Keratinocyte (primary cell): ENCODE data around the gene TECR. TPM values are rescaled to one million over a fixed set of nuclear protein-coding genes. Genes with fewer than 3 reads are reported as not detected.

Experiments used
- DNase-seq: peaks from one replicate; pipeline ENCODE4 v3.0.0-alpha.2; 2011; ENCODE audit warnings: low read depth, missing footprints, low spot score
- FAIRE-seq: peaks from 2 replicates; lab custom pipeline; 2011; peaks lifted over from hg19 to GRCh38; lab: Jason Lieb, UNC
- H2AFZ ChIP-seq: 2 replicates; pipeline ENCODE4 v1.6.0; 2012; ENCODE audit warnings: low read length, control low read depth, inconsistent platforms; ENCODE audit not compliant: control insufficient read depth
- H3K27ac ChIP-seq: 2 replicates; pipeline ENCODE4 v1.5.1; 2011; ENCODE audit warnings: low read length; ENCODE audit not compliant: control insufficient read depth, insufficient read depth
- H3K27me3 ChIP-seq: 3 replicates; pipeline ENCODE4 v1.6.0; 2011; ENCODE audit warnings: low read length; ENCODE audit not compliant: control insufficient read depth, insufficient read depth; ENCODE audit errors: extremely low read depth
- H3K36me3 ChIP-seq, 2 experiments: 2 replicates in 1 of 2; 3 replicates in 1 of 2; pipeline ENCODE4 v1.5.1; 2011; ENCODE audit warnings: low read length in 2 of 2, mild to moderate bottlenecking in 1 of 2; ENCODE audit not compliant: control insufficient read depth in 2 of 2, insufficient read depth in 2 of 2; ENCODE audit errors: extremely low read depth in 1 of 2
- H3K4me1 ChIP-seq: 3 replicates; pipeline ENCODE4 v1.5.1; 2011; ENCODE audit warnings: low read length; ENCODE audit not compliant: control insufficient read depth, insufficient read depth; ENCODE audit errors: extremely low read depth
- H3K4me2 ChIP-seq: 3 replicates; pipeline ENCODE4 v1.6.0; 2011; ENCODE audit warnings: low read depth, low read length; ENCODE audit not compliant: control insufficient read depth, insufficient read depth; ENCODE audit errors: extremely low read depth
- H3K4me3 ChIP-seq, 3 experiments: fragments of 200-600 bp in 1 of 3; sonication (generic) in 1 of 3; 2 replicates in 2 of 3; 3 replicates in 1 of 3; pipeline ENCODE4 v1.5.1; 2011 to 2016; ENCODE audit warnings: low read length in 3 of 3, mild to moderate bottlenecking in 3 of 3, control low read depth in 2 of 3, inconsistent platforms in 1 of 3, low read depth in 1 of 3, mixed read lengths in 1 of 3, mixed run types in 1 of 3, moderate library complexity in 1 of 3; ENCODE audit not compliant: control insufficient read depth in 2 of 3, insufficient read depth in 2 of 3; ENCODE audit errors: extremely low read depth in 1 of 3
- H3K79me2 ChIP-seq: 2 replicates; pipeline ENCODE4 v1.6.0; 2012; ENCODE audit warnings: low read length; ENCODE audit not compliant: control insufficient read depth, insufficient read depth
- H3K9ac ChIP-seq: 3 replicates; pipeline ENCODE4 v1.6.0; 2011; ENCODE audit warnings: low read length; ENCODE audit not compliant: control insufficient read depth, insufficient read depth; ENCODE audit errors: extremely low read depth
- H3K9me1 ChIP-seq: 3 replicates; pipeline ENCODE4 v1.6.0; 2011; ENCODE audit warnings: low read length; ENCODE audit not compliant: control insufficient read depth, insufficient read depth; ENCODE audit errors: extremely low read depth
- H3K9me3 ChIP-seq: 2 replicates; pipeline ENCODE4 v1.5.1; 2012; ENCODE audit warnings: low read depth, low read length; ENCODE audit not compliant: control insufficient read depth
- H4K20me1 ChIP-seq: 3 replicates; pipeline ENCODE4 v1.6.0; 2011; ENCODE audit warnings: low read length; ENCODE audit not compliant: control insufficient read depth, insufficient read depth; ENCODE audit errors: extremely low read depth
- CTCF ChIP-seq, 3 experiments: IDR thresholded peaks in 1 of 3; conservative IDR thresholded peaks in 1 of 3; optimal IDR thresholded peaks in 1 of 3; 2 replicates in 2 of 3; 3 replicates in 1 of 3; pipeline versions ENCODE3 to v1.5.1; 2011; ENCODE audit warnings: low read length in 3 of 3, mild to moderate bottlenecking in 3 of 3, moderate library complexity in 2 of 3, control low read depth in 1 of 3, inconsistent platforms in 1 of 3; ENCODE audit not compliant: insufficient read depth in 2 of 3; ENCODE audit errors: extremely low read depth in 1 of 3
- EZH2 ChIP-seq: IDR thresholded peaks from one replicate; pipeline ENCODE4 v1.6.1; 2012; ENCODE audit warnings: inconsistent platforms, mild to moderate bottlenecking, low read length, moderate library complexity
- dilution Hi-C: fragments of 300-500 bp; cut with MboI; formaldehyde crosslinking; loops from one replicate; pipeline ENCODE4 v1.7.0; 2020; ENCODE audit warnings: low sequenced_read_pairs; ENCODE audit not compliant: extremely low pct_ligation_motif_present
- polyA plus RNA-seq, 5 experiments: library from polyadenylated mRNA; depleted of rRNA in 3 of 5; stranded (reverse) in 3 of 5; stranded (forward) in 1 of 5; unstranded in 1 of 5; fragments of >200 nt; gene quantifications; 1 replicate in 1 of 5; 2 replicates in 3 of 5; 3 replicates in 1 of 5; pipeline versions ENCODE4 v1.2.1 to v1.2.3, GENCODE V29; 2011 to 2012; ENCODE audit warnings: missing spikeins in 2 of 5, low read depth in 1 of 5, low replicate concordance in 1 of 5

Gene TECR
- polyA plus RNA-seq, 1 donor (not counting 4 experiments of a cell fraction or from before 2014, with no cell fraction given): 92.3 TPM

DNA sequence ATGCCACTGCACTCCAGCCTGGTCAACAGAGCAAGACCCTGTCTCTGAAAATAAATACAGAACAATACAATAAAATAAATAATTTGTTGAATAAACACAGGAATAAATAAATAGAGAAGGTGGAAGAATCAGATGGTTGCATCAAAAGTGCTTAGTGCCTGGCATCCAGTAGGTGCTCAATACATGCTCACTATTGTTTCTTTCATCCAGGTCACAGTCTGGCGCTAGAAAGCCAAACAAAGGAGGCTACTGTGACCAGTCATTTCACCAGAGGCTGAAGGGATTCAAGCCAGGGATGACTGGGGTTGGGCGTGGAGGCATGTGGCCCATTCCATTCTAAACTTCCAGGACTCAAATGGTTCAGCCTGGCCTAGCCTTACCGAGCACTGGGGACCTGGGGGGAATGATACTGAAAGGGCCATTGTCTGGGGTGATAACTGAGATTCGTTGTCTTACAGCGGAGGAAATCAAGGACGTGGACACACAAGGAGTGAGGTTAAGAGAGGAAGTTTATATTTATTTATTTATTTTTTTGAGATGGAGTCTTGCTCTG, 46.1 kb downstream of the TECR start:
- no peak overlapping the region for H3K9ac ChIP-seq
- dilution Hi-C loops: no loop called here
- TF ChIP-seq EZH2 (no peak), CTCF (optimal IDR thresholded peaks at IDR 0.05 in 1 of 3, IDR thresholded peaks at IDR 0.05 in 1 of 3, conservative IDR thresholded peaks at IDR 0.05 in 1 of 3; ENCODE audit: extremely low read depth in 1 of 3, insufficient read depth in 2 of 3, low read length in 3 of 3) (no peak)
- no peak overlapping the region for H3K4me3 ChIP-seq
- H3K79me2 ChIP-seq: peaks cover 14% of the 10 kb centered on the region
- no peaks in the 10 kb centered on the region for H4K20me1 ChIP-seq
- H3K4me1 ChIP-seq: peaks cover 10% of the 10 kb centered on the region
- H3K27me3 ChIP-seq: no peaks in the 10 kb centered on the region
- H2AFZ ChIP-seq: no peak overlapping the region
- DNase-seq (no peak), FAIRE-seq (no peak)
- no peaks in the 10 kb centered on the region for H3K36me3 ChIP-seq
- no peak overlapping the region for H3K4me2 ChIP-seq
- no peaks in the 10 kb centered on the region for H3K9me3 ChIP-seq
- no peak overlapping the region for H3K27ac ChIP-seq
- no peaks in the 10 kb centered on the region for H3K9me1 ChIP-seq

GRCh38 chr19:14576363-14576762, 47.0 kb downstream of the TECR start:
- Histone ChIP-seq H3K9ac (no peak overlapping the region), H3K36me3 (no peaks in the 10 kb centered on the region), H3K27me3 (no peaks in the 10 kb centered on the region), H3K4me2 (no peak overlapping the region), H3K4me1 (peaks cover 4% of the 10 kb centered on the region), H3K27ac (no peak overlapping the region), H4K20me1 (no peaks in the 10 kb centered on the region), H2AFZ (no peak overlapping the region), H3K9me1 (no peaks in the 10 kb centered on the region), H3K4me3 (no peak overlapping the region), H3K9me3 (no peaks in the 10 kb centered on the region), H3K79me2 (peaks cover 5% of the 10 kb centered on the region)
- TF ChIP-seq EZH2 (no peak), CTCF (optimal IDR thresholded peaks at IDR 0.05 in 1 of 3, IDR thresholded peaks at IDR 0.05 in 1 of 3, conservative IDR thresholded peaks at IDR 0.05 in 1 of 3; ENCODE audit: extremely low read depth in 1 of 3, insufficient read depth in 2 of 3, low read length in 3 of 3) (no peak)
- dilution Hi-C loops: no loop called here
- DNase-seq (no peak), FAIRE-seq (no peak)
